IPS-20b (cell line): ENCODE measurements around the gene RTN4R.

Experiments
- H3K27ac ChIP-seq: one replicate; pipeline ENCODE4 v1.5.1; 2013; ENCODE audit warnings: low read length
- H3K27me3 ChIP-seq: 2 replicates; pipeline ENCODE4 v1.6.1; 2013; ENCODE audit warnings: mild to moderate bottlenecking, low read length, inconsistent platforms; ENCODE audit not compliant: insufficient read depth
- H3K36me3 ChIP-seq: 2 replicates; pipeline ENCODE4 v1.6.1; 2013; ENCODE audit warnings: low read depth, mild to moderate bottlenecking, inconsistent platforms, low read length, moderate library complexity; ENCODE audit not compliant: insufficient read depth
- H3K4me1 ChIP-seq: 2 replicates; pipeline ENCODE4 v1.6.1; 2013; ENCODE audit warnings: mild to moderate bottlenecking, control low read depth, inconsistent platforms, low read length, moderate library complexity; ENCODE audit not compliant: insufficient read depth
- H3K4me3 ChIP-seq: 2 replicates; pipeline ENCODE4 v1.5.1; 2013; ENCODE audit warnings: mild to moderate bottlenecking, low read length, inconsistent platforms
- H3K9ac ChIP-seq: 2 replicates; pipeline ENCODE4 v1.6.1; 2013; ENCODE audit warnings: low read depth, mild to moderate bottlenecking, inconsistent platforms, low read length, moderate library complexity
- H3K9me3 ChIP-seq: 2 replicates; pipeline ENCODE4 v1.6.1; 2013; ENCODE audit warnings: mild to moderate bottlenecking, low read depth, low read length, inconsistent platforms; ENCODE audit not compliant: insufficient read depth

RTN4R gene

GRCh38 chr22:20244691-20245576 lies 23.2 kb downstream of the RTN4R start:
- Histone ChIP-seq H3K27ac (no peak overlapping the region), H3K4me3 (no peak overlapping the region), H3K9ac (no peak overlapping the region), H3K9me3 (no peaks in the 10 kb centered on the region), H3K36me3 (peaks cover 5% of the 10 kb centered on the region; the same call in 1 of the 2 replicates), H3K27me3 (no peaks in the 10 kb centered on the region), H3K4me1 (peaks cover 22% of the 10 kb centered on the region; the same call in 1 of the 2 replicates)

- Histone ChIP-seq H3K4me3 (no peak overlapping the region), H3K27me3 (no peaks in the 10 kb centered on the region)
These were observed 23.9 kb downstream of the RTN4R start for GRCh38 chr22:20244250-20244648.

GRCh38 chr22:20243537-20244249 lies 24.4 kb downstream of the RTN4R start:
- Histone ChIP-seq H3K9me3 (no peaks in the 10 kb centered on the region), H3K27ac (peak overlapping the region; percentile 38), H3K4me1 (peaks cover 22% of the 10 kb centered on the region; the same call in 1 of the 2 replicates), H3K4me3 (no peak overlapping the region), H3K27me3 (no peaks in the 10 kb centered on the region), H3K36me3 (peaks cover 5% of the 10 kb centered on the region; the same call in 1 of the 2 replicates), H3K9ac (no peak overlapping the region; the same call in 1 of the 2 replicates)

More at GRCh38 chr22:20244250-20244648, 23.9 kb downstream of the RTN4R start:
- peak overlapping the region; percentile 38 for H3K27ac ChIP-seq
- H3K9ac ChIP-seq: no peak overlapping the region
- peaks cover 5% of the 10 kb centered on the region; the same call in 1 of the 2 replicates for H3K36me3 ChIP-seq
- H3K4me1 ChIP-seq: peaks cover 22% of the 10 kb centered on the region; the same call in 1 of the 2 replicates
- H3K9me3 ChIP-seq: no peaks in the 10 kb centered on the region

GRCh38 chr22:20243176-20243536 lies 25.0 kb downstream of the RTN4R start:
- H3K9me3 ChIP-seq: no peaks in the 10 kb centered on the region
- H3K4me3 ChIP-seq: no peak overlapping the region
- peaks cover 5% of the 10 kb centered on the region; the same call in 1 of the 2 replicates for H3K36me3 ChIP-seq
- peaks cover 22% of the 10 kb centered on the region; the same call in 1 of the 2 replicates for H3K4me1 ChIP-seq
- H3K27me3 ChIP-seq: no peaks in the 10 kb centered on the region
- no peak overlapping the region for H3K27ac ChIP-seq
- H3K9ac ChIP-seq: no peak overlapping the region

GRCh38 chr22:20242393-20243175 lies 25.5 kb downstream of the RTN4R start:
- peaks cover 5% of the 10 kb centered on the region; the same call in 1 of the 2 replicates for H3K36me3 ChIP-seq
- no peak overlapping the region for H3K9ac ChIP-seq
- H3K4me3 ChIP-seq: no peak overlapping the region
- no peak overlapping the region for H3K27ac ChIP-seq
- H3K9me3 ChIP-seq: no peaks in the 10 kb centered on the region
- peaks cover 22% of the 10 kb centered on the region; the same call in 1 of the 2 replicates for H3K4me1 ChIP-seq
- H3K27me3 ChIP-seq: no peaks in the 10 kb centered on the region

GRCh38 chr22:20241579-20242392 lies 26.3 kb downstream of the RTN4R start:
- H3K27me3 ChIP-seq: no peaks in the 10 kb centered on the region
- no peaks in the 10 kb centered on the region for H3K9me3 ChIP-seq
- H3K36me3 ChIP-seq: peaks cover 5% of the 10 kb centered on the region; the same call in 1 of the 2 replicates
- H3K4me3 ChIP-seq: no peak overlapping the region
- H3K9ac ChIP-seq: no peak overlapping the region
- no peak overlapping the region for H3K27ac ChIP-seq
- H3K4me1 ChIP-seq: peaks cover 21% of the 10 kb centered on the region; the same call in 1 of the 2 replicates

GRCh38 chr22:20240900-20241299 lies 27.2 kb downstream of the RTN4R start:
- Histone ChIP-seq H3K27ac (peak overlapping the region; percentile 56), H3K4me3 (no peak overlapping the region), H3K9ac (peak overlapping the region; percentile 67; the same call in 1 of the 2 replicates), H3K27me3 (no peaks in the 10 kb centered on the region), H3K36me3 (peaks cover 5% of the 10 kb centered on the region; the same call in 1 of the 2 replicates), H3K9me3 (no peaks in the 10 kb centered on the region), H3K4me1 (peaks cover 17% of the 10 kb centered on the region; the same call in 1 of the 2 replicates)

GRCh38 chr22:20240447-20240764 lies 27.7 kb downstream of the RTN4R start:
- Histone ChIP-seq H3K27me3 (no peaks in the 10 kb centered on the region), H3K36me3 (peaks cover 5% of the 10 kb centered on the region; the same call in 1 of the 2 replicates), H3K9me3 (no peaks in the 10 kb centered on the region), H3K27ac (peak overlapping the region; percentile 56), H3K4me1 (peaks cover 17% of the 10 kb centered on the region; the same call in 1 of the 2 replicates), H3K4me3 (no peak overlapping the region), H3K9ac (peak overlapping the region; percentile 67; the same call in 1 of the 2 replicates)

- peaks cover 5% of the 10 kb centered on the region; the same call in 1 of the 2 replicates for H3K36me3 ChIP-seq
- peaks cover 14% of the 10 kb centered on the region; the same call in 1 of the 2 replicates for H3K4me1 ChIP-seq
- no peaks in the 10 kb centered on the region for H3K9me3 ChIP-seq
- H3K9ac ChIP-seq: peak overlapping the region; percentile 67; the same call in 1 of the 2 replicates
- no peak overlapping the region for H3K27ac ChIP-seq
- H3K27me3 ChIP-seq: no peaks in the 10 kb centered on the region
- no peak overlapping the region for H3K4me3 ChIP-seq
These were observed 28.3 kb downstream of the RTN4R start for GRCh38 chr22:20239676-20240446.
